Stimulated activated CD8-positive, alpha-beta memory T cell treated with anti-CD3 and anti-CD28 coated beads, Interleukin-4, amount 100 ng/mL, for 4 hours (primary cell): Measurements from ENCODE around the gene MARCHF4.

Source experiments
- DNase-seq, 2 donors: peaks; one replicate each; pipeline ENCODE4 v3.0.0-alpha.2; 2020; ENCODE audit warnings: low read depth in 2 of 2, low spot score in 1 of 2

The MARCHF4 gene

DNA sequence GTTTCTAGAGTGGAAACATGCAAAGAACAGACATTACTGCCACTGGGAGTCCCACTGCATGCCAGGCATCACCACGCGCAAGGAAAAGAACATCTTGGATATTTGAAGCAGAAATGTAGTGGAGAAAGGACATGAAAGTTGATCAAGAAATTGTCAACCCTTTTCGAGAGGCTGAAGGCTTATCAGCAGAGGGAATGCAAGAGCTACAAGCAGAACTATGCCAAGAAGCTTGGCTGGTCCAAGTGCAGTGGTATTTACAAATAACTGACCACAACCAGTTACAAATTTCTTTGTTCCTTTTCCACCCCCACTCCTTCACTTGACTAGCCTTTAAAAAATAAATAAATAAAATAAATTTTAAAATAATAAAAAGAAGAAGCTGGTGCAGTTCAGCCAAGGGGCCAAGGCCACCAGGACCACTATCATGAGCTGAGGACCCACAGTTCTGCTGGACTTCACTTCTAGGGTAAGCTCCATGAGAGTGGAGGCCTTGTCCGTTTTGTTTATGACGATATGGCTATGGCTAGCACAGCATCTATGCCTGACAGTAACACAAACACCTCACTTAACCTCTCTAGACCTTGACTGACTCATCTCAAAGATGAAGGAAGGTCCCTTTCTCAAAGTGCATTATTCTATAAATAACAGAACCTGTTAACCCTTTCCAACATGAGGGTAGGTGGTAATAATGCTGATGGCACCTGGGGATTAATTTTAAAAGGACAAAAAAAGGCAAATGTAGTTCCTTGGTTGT lies 20.9 kb downstream of the MARCHF4 start:
- DNase-seq = no peak

DNA sequence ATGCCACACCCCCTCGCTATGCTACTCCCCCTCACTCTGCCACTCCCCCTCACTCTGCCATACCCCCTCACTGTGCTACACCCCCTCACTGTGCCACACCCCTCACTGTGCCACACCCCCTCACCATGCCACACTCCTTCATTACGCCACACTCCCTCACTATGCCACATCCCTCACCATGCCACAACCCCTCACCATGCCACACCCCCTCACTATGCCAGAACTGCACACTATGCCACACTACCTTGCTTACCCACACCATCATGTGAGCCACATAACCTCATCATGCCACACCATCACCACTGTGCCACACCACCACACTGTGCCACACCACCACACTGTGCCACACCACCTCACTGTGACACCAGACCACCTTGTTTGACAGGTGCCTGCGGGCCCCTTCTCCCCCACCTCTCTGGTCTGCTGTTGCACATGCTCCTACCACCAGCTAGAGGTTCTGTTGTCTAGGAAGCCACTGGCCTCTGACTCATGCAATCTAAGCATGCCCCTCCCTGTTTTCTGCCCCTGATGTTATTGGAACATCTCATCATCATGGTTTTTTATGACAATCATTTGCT lies 22.0 kb downstream of the MARCHF4 start:
- peak in 1 of 2 donors; percentile 24 for DNase-seq

DNA sequence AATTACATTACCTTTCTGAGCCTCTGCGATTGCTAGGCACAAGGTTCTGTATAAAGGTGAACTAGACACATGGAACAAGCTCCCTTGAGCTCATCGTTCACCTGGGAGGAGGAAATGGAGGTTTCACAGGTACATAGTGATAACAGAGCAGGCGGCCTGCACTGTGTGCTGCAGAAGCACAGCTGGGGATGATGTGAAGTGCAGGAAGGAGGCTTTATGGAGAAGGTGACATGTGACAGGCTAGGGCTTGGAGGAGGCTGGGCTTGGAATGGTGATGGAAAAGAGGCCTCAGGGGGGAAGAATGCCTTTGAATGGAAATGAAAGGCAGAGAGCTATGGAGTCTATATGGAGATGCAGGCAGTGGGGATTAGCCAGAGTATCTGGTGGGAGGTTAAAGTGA lies 22.9 kb downstream of the MARCHF4 start:
- no peak for DNase-seq

DNA sequence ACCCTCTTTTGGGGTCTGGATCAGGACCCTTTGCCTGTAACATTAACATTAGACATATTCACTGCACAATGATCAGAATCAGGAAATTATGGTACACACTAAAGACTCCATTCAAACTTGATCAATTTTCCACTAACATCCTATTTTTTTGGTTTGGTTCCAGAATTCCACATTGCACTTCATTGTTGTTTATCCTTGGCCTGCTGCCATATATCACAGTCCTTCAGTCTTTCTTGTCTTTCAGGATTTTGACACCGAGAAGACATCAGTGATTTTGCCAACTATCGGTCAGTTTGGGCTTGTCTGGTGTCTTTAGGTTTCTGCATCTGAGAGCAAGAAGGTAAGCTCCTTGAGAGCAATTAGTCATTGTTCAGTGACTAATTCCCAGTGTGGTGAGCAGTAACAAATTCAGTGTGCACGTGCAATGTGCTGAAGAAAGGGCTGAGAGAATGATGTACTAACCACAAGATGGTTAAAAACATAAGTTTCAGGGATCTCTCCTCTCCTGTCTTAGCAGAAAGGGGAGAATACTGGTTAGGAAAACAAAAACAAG lies 23.5 kb downstream of the MARCHF4 start:
- DNase-seq = no peak

DNA sequence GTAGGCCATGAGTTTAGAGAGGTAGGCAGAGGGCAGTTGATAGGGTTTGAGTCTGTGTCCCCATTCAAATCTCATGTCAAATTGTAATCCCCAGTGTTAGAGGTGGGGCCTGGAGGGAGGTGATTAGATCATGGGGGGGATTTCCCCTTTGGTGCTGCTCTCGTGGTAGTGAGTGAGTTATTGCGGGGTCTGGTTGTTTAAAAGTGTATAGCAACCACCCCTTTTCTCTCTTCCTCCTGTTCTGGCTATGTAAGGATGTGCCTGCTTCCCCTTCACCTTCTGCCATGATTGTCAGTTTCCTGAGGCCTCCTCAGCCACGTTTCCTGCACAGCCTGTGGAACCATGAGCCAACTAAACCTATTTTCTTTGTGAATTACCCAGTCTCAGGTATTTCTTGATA lies 25.5 kb downstream of the MARCHF4 start:
- no peak for DNase-seq

DNA sequence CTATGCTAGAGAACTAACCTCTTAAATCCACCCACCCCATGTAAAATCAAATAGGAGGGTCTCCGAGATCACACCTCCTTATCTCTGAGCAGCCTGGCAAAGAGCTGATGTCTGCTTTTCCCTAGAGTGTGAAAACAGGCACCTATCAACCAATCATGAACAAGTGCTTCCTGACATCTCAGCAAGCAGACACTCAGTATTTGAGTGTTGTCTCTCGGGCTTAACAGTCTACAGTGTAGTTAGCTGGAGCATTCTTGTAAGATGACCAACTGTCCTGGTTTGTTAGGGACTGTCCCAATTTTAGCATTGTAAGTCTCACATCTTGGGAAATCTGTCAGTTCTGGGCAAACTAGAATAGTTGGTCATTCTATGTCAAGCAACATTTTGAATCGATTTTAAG lies 26.4 kb downstream of the MARCHF4 start:
- DNase-seq = no peak

DNA sequence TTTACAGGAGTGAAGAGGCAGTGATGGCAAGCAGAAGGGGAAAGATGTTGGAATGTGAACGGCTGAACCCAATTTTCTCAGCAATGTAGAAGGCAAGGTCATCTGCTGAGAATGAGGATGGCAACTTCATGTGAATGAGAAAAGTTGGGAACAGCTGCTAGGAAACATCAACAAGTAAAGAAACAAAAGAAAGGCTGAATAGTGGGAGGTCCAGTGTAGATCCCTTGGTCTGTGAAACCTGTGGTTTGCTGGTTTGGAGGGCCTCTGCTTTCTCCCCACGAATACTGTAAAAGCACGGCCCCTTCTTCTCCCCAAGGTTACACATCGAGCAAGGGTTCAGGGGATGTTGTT lies 27.4 kb downstream of the MARCHF4 start:
- DNase-seq = no peak

DNA sequence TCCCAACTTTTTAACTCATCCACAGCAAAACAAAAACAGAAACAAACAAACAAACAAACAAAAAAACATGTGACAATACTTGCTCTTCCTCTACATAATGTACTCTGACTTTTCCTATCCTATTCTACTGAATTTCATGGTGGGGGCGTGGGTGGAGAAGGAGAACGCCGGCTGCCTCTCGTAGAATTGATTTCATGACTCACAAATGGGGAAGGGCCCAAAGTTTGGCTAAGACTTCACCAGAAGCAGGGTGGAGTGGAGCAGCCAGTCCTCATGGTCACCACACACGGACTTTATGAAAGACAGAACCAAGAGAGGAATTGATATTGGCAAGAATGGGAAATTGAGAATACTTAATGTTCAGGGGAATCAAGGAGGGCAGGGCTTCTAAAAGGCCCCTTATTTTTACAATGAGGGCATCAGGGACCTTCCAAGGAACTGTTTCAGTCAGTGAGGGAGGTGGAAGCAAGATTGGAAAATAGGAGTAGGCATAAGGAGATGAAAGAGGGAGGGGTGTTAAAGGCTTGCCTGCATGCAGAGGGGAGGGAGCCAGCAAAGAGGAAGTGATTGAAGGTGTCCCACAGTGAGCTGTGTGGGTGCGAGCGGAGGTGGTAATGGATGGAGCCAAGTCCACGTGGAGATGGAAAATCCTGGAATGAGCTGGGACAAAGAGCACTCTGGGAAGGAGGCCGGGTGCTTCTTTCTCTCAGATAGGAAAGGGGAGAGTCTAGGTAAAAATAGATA lies 27.9 kb downstream of the MARCHF4 start:
- DNase-seq = no peak

DNA sequence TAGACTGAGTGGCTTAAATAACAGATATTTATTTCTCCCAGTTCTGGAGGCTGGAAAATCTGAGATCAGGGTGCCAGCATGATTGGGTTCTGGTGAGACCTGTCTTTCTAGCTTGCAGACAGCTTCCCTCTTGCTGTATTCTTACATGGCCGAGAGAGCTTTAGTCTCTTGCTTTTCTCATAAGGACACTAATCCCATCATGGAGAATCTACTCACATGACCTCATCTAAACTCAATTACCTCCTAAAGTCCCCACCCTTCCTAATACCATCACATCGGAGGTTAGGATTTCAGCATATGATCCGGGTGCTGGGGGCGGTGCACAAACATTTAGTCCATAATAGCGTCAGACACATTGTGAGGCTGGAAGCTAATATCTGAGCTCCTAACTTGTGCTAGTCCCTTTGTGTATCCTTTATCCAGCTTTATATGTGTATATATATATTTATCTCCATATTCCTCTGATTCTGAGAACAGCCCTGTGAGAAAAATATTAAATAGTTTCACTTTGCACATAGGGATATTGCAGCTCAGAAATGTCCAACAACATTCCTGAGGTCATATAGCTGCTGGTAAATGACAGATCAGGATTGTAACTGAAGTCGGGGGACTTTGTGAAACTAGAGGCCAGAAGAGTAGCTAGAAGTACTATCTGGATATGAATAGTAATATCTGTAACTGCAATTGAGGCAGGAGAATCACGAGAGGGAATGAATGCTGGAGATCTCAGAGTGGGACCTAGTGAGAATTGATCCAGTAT lies 28.9 kb downstream of the MARCHF4 start:
- no peak for DNase-seq

DNA sequence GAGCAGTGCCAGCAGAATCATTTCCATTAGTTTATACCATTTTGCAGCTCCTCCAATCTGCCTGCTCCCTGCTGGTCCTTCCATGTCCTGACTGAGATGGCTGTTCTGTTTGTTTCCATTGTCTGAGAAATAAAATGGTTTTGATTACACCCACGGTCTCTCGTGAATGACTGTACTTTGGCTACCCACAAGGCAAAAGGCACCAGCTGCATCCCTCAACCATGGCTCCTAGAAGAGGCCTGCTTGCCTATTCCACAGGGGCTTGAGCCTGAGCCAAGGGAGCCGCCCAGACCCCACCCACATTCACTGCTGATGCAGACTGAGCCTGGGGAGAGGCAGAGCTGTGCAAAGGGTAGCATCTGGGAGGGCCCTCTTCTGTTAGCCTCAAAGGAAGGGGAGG lies 31.2 kb downstream of the MARCHF4 start:
- no peak for DNase-seq

DNA sequence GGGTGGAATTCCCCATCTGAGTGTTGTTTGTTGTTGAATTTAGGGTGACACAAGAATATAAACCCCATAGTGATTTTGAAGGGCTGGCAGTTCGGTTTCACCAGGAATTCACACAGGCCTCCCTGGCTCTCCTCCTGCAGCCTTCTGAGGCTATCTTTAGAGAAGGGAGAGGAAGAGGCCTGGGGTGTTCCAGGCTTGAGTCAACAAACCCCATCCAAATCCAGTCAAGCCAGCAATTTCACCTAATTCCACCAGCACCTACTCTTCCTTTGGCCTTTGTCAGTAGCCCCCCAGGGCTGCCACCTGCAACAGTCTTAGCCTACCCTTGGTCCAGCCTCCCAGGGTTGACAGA lies 32.0 kb downstream of the MARCHF4 start:
- DNase-seq = no peak

DNA sequence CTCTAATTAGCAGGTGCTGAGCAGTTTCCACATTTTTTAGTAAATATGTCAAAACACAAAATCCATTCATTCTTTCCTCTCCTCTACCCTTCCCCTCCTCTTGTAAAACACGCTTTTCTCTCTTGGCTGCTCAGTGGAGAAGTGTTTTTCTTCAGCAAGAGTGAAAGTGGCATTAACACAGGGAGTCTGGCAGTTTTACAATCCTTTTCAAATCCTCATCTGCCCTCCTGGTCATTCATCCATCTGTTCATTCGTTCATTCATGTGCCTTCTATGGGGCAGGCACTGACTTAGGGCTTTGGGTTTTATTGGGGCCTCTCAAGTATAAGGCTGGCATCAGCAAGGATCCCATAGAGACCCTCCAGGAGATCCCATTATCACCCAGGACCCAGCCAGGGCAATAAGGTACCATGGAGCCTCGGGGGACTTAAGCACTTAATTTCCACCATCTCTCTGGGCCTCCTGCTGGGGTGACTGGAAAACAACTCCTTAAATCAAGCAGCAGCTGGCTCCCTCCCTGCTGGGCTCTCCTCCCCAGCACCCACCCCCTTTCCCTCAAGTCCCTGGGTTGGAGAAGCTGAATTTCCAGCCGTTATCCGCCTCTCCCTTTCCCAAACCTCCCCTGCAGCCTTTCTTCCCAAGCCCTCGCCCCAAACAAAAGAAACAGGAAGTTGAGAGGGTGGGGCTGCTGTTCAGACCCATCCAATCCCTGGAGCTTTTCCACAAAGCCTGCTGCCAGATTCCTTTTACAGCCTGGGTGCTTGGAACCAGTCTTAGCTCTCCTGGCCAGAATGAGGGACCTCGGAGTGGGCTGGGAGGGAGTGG lies 32.6 kb downstream of the MARCHF4 start:
- DNase-seq = no peak

DNA sequence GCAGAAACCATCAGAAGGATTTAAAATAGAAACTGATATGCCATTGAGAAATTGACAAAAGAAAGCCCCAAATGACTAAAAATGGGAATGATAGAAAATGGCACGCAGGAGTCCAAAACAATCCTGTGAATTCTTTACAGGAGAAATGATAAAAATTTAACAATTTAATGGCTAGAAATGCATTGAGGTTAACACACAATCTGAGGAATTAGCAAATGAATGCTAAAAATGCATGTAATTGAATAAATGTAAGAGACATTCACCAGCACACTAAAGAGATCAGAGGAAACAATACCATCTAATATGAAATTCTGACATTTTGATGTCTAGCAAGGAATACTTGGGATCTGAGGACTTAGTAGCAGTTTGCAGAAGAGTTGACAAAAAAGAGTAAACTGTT lies 37.0 kb downstream of the MARCHF4 start:
- no peak for DNase-seq

DNA sequence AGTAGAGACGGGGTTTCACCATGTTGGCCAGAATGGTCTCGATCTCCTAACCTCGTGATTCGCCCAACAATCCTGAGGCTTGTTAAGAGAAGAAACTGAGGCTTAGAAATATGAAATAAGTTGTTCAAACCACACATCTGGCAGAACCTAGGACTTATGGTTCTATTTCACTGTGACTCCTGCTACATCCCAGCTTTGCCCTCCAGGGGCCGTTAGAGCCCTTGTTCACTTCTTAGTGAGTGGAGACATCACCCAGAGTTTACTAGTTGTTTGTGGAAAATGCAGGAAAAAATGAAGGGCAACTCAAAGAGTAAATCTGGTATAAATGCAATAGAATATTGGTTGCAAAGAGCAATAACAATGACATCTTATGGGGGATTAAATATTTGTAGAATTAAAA lies 43.9 kb downstream of the MARCHF4 start:
- DNase-seq = no peak

DNA sequence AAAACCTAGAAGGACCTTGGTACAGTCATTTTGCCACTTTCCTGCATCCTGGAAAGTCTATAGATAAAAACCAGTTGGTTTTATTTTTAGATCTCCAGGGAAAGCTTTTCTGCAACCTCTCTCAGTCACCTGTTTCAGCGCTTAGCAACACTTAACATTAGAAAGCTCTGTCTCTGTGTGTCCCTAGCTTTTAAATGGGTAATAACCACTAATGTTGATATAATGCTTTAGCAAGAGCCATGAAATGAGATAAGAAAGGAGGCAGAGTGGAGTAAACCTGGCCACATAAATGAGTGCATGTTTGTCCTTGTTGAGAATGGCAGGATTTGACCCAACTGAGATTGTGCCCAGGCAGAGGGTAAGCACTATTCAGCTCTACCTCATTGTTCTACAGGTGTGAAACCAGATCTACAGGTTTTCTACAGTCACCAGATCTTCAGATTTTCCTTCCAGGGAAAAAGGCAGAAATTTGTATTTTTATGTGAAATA lies 44.8 kb downstream of the MARCHF4 start:
- DNase-seq = no peak
